HEK293T (cell line): Measurements from ENCODE around the gene BRIP1.

Source experiments
- BHLHE40 ChIP-seq: fragments of 450-650 bp; IDR thresholded peaks from 2 replicates; pipeline ENCODE4 v1.6.1; 2016; ENCODE audit warnings: mild to moderate bottlenecking, moderate library complexity, borderline replicate concordance
- FOXA1 ChIP-seq: fragments of 450-650 bp; IDR thresholded peaks from 2 replicates; pipeline ENCODE4 v1.6.1; 2016; ENCODE audit warnings: mild to moderate bottlenecking
- FOXK2 ChIP-seq: fragments of 450-650 bp; IDR thresholded peaks from 2 replicates; pipeline ENCODE4 v1.6.1; 2016; ENCODE audit warnings: mild to moderate bottlenecking
- NFRKB ChIP-seq: fragments of 450-650 bp; IDR thresholded peaks from 2 replicates; pipeline ENCODE4 v1.6.1; 2016; ENCODE audit warnings: mild to moderate bottlenecking, moderate library complexity
- SP1 ChIP-seq: fragments of 450-650 bp; IDR thresholded peaks from 2 replicates; pipeline ENCODE4 v1.6.1; 2017
- TARDBP ChIP-seq: fragments of 450-650 bp; IDR thresholded peaks from 2 replicates; pipeline ENCODE4 v1.6.1; 2016

- TF ChIP-seq NFRKB (no peak), SP1 (no peak), BHLHE40 (no peak), TARDBP (no peak), FOXK2 (no peak), FOXA1 (no peak)
Observed at GRCh38 chr17:61701334-61701733, 162.0 kb downstream of the BRIP1 start.
